AG09309 (cell line): ENCODE results near the gene METTL26.

Experiments used
- DNase-seq: peaks from one replicate; pipeline ENCODE4 v3.0.0-alpha.2; 2010; ENCODE audit warnings: low read depth
- H3K4me3 ChIP-seq: 2 replicates; pipeline ENCODE4 v1.5.1; 2011; ENCODE audit warnings: mild to moderate bottlenecking, low read depth, low read length, moderate library complexity; ENCODE audit not compliant: control insufficient read depth
- TF ChIP-seq, protein P1 (sequence below): IDR thresholded peaks from 2 replicates; pipeline ENCODE4 v1.5.1; 2011; ENCODE audit warnings: mild to moderate bottlenecking, low read depth, low read length, inconsistent platforms; ENCODE audit not compliant: insufficient read depth, control insufficient read depth; ENCODE audit errors: missing control alignments

Gene METTL26

DNA sequence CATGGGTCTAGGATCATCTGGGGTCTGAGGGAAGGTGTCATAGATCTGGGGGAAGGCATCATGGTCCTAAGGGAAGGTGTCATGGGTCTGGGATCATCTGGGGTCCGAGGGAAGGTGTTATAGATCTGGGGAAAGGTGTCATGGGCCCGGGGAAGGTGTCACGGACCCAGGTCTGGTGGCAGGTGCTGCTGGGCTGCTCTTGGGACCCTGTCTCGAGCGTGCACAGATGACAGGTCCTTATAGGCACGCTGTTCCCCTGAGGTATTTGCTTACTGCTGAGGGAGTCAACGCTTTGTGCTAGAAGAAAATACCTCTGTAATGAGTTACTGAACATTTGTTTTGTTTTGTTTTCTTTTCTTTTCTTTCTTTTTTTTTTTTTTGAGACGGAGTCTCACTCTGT lies 44.9 kb downstream of the METTL26 start:
- TF ChIP-seq, protein P1, sequence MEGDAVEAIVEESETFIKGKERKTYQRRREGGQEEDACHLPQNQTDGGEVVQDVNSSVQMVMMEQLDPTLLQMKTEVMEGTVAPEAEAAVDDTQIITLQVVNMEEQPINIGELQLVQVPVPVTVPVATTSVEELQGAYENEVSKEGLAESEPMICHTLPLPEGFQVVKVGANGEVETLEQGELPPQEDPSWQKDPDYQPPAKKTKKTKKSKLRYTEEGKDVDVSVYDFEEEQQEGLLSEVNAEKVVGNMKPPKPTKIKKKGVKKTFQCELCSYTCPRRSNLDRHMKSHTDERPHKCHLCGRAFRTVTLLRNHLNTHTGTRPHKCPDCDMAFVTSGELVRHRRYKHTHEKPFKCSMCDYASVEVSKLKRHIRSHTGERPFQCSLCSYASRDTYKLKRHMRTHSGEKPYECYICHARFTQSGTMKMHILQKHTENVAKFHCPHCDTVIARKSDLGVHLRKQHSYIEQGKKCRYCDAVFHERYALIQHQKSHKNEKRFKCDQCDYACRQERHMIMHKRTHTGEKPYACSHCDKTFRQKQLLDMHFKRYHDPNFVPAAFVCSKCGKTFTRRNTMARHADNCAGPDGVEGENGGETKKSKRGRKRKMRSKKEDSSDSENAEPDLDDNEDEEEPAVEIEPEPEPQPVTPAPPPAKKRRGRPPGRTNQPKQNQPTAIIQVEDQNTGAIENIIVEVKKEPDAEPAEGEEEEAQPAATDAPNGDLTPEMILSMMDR, result no peak
- peak overlapping the region; percentile 59 for H3K4me3 ChIP-seq
- no peak for DNase-seq

DNA sequence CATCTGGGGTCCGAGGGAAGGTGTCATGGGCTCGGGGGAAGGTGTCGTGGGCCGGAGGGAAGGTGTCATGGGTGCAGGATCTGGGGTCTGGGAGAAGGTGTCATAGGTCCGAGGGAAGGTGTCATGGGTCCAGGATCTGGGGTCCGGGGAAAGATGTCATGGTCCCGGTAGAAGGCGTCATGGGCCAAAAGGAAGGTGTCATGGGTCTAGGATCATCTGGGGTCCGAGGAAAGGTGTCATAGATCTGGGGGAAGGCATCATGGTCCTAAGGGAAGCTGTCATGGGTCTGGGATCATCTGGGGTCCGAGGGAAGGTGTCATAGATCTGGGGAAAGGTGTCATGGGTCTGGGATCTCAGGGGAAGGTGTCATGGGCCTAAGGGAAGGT lies 45.3 kb downstream of the METTL26 start:
- DNase-seq, result no peak
- peak overlapping the region; percentile 59 for H3K4me3 ChIP-seq
- TF ChIP-seq, protein P1, result no peak

DNA sequence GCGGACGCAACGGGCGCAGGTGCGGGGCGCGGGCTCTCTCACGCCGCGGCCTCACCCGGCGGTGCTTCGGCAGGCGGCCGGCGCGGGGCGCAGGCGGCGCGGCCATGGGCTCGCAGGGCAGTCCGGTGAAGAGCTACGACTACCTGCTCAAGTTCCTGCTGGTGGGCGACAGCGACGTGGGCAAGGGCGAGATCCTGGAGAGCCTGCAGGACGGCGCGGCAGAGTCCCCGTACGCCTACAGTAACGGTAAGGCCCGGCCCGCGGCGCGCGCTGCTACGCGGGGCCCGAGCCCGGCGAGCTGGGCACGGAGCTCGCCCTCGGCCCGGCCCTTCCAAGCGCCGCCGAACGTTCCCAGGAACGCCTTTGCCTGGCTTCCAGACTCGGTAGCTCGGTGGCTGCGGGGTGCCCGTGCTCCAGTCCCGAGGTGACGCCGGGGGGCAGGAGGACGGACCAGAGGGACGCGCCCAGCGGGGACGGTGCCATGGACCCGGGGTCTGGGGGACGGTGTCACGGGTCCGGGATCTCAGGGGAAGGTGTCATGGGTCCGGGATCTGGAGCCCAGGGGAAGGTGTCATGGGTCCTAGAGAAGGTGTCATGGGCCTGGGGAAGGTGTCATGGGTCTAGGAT lies 45.8 kb downstream of the METTL26 start:
- no peak for DNase-seq
- peak overlapping the region; percentile 59 for H3K4me3 ChIP-seq
- TF ChIP-seq, protein P1, result no peak

DNA sequence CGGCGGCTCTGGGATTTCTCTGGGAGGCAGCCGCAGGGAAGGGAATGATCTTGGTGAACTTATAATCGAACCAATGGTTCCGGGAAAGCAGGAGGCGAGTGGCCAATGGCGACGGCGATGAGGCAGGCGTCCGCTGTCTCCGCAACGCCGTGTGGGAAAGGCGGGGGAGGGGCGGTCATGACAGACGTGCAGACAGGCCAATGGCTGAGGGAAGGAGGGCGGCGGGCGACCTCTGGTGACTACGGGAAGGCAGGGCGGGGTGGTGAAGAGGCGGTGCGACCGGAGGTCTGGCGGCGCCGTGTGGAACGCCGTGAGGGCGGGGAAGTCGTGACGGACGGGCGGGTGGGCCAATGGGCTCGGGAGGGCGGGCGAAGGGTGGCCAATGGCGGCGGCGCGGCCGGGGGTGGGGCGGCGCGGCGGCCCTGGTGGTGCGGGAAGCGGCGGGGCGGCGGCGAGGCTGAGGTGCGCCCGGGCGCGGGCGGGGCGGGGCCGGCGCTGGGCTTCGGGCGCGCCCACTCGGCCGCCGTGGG lies 46.4 kb downstream of the METTL26 start, which contains the start of gene RAB40C:
TSS of gene RAB40C (plus strand) at position 409 of the 530 bp plus-strand sequence. CDS start 226 bp downstream, outside the sequence.
- peak within 1 kb of the TSS; percentile 83 for H3K4me3 ChIP-seq
- TF ChIP-seq, protein P1, result peak; percentile 19

DNA sequence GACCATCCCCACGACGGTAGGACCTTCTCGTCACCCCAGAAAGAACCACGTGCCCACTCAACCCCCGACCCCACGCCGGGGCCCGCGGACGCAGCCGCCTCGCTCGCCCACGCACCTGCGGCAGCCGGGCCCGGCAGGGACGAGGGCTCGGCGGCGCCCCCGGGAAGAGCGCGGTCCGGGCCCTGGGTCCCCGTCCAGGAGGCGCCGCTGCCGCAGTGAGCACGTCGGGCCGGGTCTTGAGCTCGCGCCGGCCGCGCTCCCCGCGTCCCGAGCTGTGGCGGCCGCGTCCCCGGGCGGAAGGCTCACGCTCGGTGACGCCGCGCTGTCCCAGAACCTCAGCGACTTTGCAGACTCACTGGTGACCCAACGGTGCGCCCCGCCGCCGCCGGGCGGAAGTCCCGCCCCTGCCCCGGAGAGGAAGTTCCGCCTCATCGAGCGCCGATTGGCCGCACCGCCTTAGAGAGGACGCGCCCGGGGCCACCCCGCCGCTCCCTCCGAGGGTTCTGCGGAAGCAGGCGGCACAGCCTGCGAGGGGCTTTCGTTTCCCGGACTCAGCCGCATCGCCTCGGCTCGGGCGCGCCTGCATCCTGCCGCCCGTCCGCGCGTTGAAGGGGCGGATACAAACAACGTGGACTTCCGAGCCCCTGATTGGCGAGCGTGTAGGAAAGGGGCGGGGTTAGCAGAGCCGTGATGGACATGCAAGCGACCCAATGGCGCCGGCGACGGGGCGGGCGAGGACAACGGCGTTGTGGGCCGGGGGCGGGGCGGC lies 47.0 kb downstream of the METTL26 start:
- TF ChIP-seq, protein P1, result no peak
- peak; percentile 79 for DNase-seq

More for the DNA sequence above, 46.4 kb downstream of the METTL26 start, which contains the start of gene RAB40C:
- DNase-seq, result peak; percentile 93

DNA sequence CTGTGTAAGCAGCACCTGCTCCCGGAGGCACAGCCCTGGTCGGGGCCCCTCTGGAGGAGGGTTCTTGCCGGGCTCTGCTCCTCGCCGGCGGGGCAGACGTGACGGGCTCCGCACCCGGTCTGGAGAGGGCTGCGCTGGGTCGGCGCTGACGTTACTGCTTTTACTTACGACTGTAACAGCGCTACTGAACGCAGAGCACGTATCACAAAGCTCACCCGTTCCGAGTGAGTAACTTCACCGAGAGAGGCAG lies 47.5 kb downstream of the METTL26 start:
- peak overlapping the region; percentile 83 for H3K4me3 ChIP-seq
- TF ChIP-seq, protein P1, result no peak
- no peak for DNase-seq

More for the DNA sequence above, 47.0 kb downstream of the METTL26 start:
- peak overlapping the region; percentile 83 for H3K4me3 ChIP-seq
